Eye (tissue), 1 donor: ENCODE data around the gene DNAAF5.

Source experiments
- DNase-seq: peaks from one replicate; pipeline ENCODE4 v3.0.0-alpha.2; 2015

Gene DNAAF5

GRCh38 chr7:726084-726853, at the start of gene DNAAF5:
Gene DNAAF5 (plus strand): TSS chr7:726699. CDS start chr7:726721, 22 bp downstream.
- peak; percentile 92 for DNase-seq

GRCh38 chr7:676972-677385, 49.5 kb upstream of the DNAAF5 start:
- no peak for DNase-seq

GRCh38 chr7:680411-681127, 45.9 kb upstream of the DNAAF5 start:
- DNase-seq = no peak

GRCh38 chr7:681551-682307, 44.8 kb upstream of the DNAAF5 start:
- DNase-seq = no peak

GRCh38 chr7:682810-683209, 43.7 kb upstream of the DNAAF5 start:
- DNase-seq = no peak

- no peak for DNase-seq
Observed at GRCh38 chr7:683526-684205, 42.8 kb upstream of the DNAAF5 start.

GRCh38 chr7:684416-684815, 42.1 kb upstream of the DNAAF5 start:
- DNase-seq = no peak

- DNase-seq = no peak
Observed at GRCh38 chr7:685540-685939, 41.0 kb upstream of the DNAAF5 start.

GRCh38 chr7:690478-691360, 35.8 kb upstream of the DNAAF5 start:
- DNase-seq = no peak

GRCh38 chr7:691361-692045, 35.0 kb upstream of the DNAAF5 start:
- no peak for DNase-seq

- no peak for DNase-seq
Observed at GRCh38 chr7:693280-693679, 33.2 kb upstream of the DNAAF5 start.

- no peak for DNase-seq
Observed at GRCh38 chr7:696426-696811, 30.1 kb upstream of the DNAAF5 start.

GRCh38 chr7:696812-697551, 29.5 kb upstream of the DNAAF5 start:
- DNase-seq = no peak

- DNase-seq = no peak
Observed at GRCh38 chr7:698515-699475, 27.7 kb upstream of the DNAAF5 start.

- no peak for DNase-seq
Observed at GRCh38 chr7:699476-700170, 26.9 kb upstream of the DNAAF5 start.

GRCh38 chr7:701086-701671, 25.3 kb upstream of the DNAAF5 start:
- no peak for DNase-seq

GRCh38 chr7:703049-703448, 23.4 kb upstream of the DNAAF5 start:
- no peak for DNase-seq

GRCh38 chr7:706721-707120, 19.8 kb upstream of the DNAAF5 start:
- no peak for DNase-seq
